Stimulated activated CD8-positive, alpha-beta memory T cell treated with anti-CD3 and anti-CD28 coated beads, Interleukin-2, amount 100 ng/mL, for 48 hours (primary cell): ENCODE data around the gene SGO1.

Experiments
- DNase-seq, 2 donors: peaks; one replicate each; pipeline ENCODE4 v3.0.0-alpha.2; 2020; ENCODE audit warnings: low read depth in 2 of 2

SGO1 gene

DNA sequence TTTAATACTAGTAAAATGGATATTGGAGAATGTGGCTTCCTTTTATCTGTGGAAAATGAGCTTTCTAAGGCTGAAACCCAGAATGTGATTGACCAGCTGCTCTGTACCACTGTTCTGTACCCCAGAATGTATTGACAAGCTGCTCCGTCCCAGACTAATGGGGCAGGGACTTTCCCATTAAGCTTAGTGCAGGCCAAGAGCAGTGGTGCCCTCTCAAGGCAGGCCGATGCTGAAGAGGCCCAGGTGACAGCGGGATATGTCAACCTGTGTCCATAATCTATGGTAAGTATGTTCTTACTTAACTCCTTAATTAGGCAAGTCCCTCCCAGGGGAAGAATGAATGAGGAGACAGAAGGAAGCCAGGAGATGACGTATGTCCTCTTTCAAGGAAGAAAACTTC lies 31.1 kb downstream of the SGO1 start:
- DNase-seq: no peak

DNA sequence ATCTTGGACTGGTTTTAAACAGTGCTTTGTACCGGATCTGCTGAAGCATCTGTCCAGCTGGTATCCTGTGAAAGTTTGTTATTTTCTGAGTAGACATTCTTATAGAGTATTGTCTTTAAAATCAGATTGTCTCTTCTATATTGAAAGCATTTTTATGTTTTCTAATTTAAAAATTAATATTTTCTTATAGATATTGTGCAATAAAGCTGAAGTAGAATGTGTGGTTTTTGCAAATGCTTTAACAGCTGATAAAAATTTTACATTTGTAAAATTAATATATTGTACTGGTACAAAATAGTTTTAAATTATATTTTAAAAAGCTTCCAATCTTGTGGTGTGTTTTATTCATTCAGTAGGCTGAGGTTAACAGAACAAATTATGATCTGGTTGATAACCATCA lies 31.9 kb downstream of the SGO1 start:
- DNase-seq: no peak

DNA sequence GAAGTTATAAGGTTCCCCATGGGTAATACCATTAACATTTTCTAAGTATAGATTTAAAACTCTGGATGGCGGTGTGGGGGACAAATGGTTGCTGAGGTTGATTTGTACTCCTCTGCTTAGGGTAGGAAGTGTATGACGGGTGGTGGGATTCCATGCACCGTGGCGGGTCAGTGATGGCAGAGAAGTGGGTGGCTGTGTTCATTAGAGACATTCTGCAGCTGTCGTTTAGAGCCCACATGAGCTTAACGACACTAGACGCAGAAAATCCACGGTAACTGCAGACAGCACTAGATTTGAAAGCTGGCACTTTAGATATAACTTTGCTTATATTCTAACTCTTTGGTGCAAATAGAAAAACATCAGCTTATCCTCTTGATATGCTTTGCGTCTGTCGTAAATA lies 37.5 kb downstream of the SGO1 start:
- no peak for DNase-seq

DNA sequence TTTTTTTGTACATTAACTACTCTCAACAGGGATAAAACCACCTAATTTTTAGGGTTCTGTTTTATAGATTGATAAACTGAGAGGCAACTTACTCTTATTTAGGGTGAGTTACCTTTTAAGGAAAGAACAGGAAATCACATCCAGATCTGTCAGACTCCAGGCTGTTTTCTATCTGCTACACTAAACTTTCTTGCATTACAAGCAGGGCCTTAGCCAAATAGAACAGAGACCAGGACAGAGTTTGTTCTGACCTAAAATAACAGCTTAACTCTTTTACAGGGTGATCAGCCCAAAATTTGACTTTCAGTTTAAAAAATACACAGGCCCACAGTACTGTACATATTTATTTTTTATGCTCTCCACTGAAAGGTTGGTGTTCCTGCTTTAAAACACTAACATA lies 38.6 kb downstream of the SGO1 start:
- DNase-seq: no peak

DNA sequence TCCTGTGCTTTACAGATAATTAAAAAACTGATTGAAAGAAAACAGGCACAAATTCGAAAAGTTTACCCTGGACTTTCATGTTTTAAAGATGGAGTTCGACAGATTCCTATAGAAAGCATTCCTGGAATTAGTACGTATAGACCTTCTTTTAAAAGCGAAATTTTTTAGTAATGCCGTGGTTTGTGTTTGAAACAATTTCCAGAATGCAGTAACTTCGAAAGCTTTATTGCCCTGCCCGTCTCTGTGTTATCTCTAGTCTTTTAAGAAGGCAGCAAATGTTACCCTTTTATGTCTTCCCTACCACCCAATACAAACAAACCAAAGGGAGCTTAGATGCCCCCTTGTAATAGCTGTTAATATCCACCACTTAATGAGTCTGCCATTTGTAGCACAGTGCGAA lies 39.7 kb downstream of the SGO1 start:
- DNase-seq: no peak

DNA sequence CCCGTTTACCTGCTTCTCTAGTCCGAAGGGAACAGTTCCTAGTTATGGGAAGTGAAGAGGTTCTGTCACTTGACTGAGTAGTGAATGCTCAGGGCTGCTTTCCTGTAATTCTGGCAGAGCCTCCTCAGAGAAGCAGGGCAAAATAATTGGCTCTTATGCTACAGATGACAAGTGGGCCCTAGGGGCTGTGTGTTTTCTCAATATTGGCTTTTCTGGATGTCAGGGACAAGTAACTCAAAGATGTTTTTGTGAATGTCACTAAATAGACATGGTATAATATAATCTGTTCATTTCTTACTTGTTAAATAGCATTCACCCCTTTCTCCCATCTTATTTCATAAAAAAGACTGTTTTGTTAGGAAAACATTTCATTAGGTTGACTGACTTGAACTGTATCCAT lies 40.1 kb downstream of the SGO1 start:
- DNase-seq: no peak

DNA sequence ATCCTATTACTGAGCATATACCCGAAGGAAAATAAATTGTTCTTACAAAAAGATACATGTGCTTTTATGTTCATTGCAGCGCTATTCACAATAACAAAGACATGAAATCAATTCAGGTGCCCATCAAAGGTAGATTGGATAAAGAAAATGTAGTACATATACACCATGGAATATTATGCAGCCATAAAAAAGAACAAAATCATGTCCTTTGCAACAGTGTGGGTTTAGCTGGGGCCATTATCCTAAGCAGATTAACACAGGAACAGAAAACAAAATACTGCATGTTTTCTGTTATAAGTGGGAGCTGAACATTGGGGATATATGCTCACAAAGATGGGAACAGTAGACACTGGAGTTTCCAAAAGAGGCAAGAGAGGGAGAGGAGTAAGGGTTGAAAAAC lies 42.5 kb downstream of the SGO1 start:
- DNase-seq: no peak

DNA sequence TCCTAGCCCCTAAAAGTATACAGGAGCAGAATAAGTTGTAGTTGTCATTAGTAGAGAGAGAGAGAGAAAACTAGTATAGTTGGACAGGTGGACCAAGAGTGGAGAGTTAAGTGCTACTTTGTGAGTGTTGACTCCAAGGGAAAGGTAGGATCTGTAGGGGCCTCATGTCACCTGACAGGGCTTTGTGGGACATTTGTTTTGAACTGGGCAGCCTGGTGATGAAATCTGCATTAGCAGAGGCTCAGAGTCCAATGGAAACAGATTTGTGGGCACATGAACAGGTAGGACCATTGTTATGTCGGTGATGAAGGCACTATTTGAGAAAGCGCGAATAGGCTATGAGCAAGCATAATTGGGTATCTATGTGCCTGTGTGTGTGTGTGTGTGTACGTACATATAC lies 43.5 kb downstream of the SGO1 start:
- DNase-seq: no peak

DNA sequence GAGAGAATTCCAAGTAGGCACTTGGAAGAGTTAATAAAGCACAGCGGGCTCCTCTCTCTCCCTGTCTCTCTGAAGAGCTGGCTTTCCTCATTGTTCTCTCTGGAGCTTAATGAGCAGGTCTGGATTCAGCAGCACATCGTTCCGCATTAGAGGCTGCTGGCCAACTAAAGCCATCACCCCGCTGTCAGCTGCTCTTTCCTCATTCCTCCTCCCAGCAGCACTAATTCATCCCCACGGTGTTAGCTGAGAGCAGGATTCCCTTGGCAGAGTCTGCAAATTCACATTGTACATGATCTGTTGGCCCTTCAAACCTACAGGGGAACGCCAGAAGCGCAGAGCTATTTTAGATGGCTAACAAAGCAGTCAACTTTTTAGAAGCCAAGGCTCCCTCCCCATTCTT lies 44.2 kb downstream of the SGO1 start:
- no peak for DNase-seq

DNA sequence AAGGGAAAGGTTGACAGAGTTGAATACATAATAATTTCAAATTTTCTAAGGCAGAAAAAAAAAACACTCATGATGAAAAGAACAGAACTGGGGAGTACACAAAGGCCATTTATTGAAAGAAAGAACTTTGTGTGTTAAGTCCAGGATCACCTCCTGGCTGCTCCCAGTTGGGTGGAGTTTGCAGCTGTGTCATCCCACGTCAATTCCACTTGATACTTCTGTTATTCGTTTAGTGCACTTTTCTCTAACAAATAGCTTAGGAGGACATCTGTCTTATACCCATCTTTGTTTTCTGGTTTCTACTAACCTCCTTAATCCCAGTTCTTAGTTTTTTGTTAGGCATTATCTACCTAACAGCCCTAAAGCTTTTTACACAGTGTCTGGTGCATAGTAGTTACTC lies 44.7 kb downstream of the SGO1 start:
- no peak for DNase-seq

DNA sequence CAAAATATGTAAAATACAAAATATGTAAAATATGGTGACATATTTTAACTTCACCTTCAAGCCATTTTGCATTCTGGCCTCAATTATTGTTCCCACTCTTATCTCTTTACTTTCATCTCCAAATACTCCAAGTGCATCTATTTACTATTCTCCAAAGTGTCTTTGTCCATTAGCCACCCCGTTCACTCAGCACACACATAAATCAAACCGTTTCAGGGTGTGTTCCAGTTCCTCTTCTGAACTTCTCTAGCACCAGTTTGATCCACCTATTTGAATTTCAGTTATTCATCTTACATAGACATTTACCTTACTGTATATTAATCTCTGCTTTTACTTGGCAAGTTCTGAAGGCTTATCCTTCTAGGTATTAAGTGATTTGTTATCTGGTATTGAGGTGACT lies 45.1 kb downstream of the SGO1 start:
- DNase-seq: no peak

DNA sequence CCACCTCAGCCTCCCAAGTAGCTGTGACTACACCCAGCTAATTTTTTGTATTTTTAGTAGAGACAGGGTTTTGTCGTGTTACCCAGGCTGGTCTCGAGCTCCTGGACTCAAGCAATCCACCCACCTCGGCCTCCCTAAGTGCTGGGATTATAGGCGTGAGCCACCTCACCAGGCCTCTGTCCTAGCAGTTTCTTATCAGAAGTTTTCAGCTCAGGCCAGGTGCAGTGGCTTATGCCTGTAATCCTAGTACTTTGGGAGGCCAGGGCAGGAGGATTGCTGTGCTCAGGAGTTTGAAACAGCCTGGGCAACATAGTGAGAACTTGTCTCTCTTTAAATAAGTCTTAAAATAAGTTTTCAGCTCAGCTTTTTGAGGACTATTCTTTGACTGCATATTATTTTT lies 48.4 kb downstream of the SGO1 start:
- no peak for DNase-seq

DNA sequence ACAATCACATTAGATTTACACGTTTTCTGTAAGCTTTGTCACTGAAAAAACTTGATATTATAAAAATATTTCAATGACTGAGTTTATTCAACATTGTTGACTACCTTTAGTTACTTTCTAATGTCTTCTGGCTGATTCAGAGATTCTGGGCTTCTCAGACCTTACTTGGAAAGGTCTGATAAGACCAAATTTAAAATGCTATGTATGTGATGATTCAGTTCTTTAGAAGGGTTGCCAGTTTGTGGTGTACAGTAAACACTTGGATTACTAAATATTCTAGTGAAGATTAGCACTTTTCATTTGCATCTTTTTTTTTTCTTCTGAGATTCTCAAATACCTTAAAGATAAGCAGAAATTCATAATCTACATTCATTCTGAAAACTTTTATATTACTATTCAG lies 49.8 kb downstream of the SGO1 start:
- DNase-seq: no peak

DNA sequence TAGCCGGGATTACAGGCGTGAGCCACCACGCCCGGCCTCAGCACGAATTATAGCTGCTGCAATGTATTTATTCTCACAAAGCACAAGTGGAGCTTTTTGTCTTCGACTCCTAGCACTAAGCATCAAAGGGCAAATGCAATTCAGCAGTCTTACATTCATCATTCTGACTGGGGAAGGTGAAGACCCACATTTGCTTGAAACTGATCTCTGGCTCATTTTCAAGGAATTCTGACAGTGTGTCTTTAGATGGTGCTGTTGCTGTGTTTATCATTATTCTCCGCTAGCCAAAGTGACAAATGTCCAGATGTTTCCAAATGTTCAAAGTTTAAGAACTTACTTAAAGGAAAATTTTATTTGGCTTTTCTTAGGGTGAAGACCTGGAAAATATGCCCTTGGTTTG lies 55.9 kb downstream of the SGO1 start:
- DNase-seq: no peak

DNA sequence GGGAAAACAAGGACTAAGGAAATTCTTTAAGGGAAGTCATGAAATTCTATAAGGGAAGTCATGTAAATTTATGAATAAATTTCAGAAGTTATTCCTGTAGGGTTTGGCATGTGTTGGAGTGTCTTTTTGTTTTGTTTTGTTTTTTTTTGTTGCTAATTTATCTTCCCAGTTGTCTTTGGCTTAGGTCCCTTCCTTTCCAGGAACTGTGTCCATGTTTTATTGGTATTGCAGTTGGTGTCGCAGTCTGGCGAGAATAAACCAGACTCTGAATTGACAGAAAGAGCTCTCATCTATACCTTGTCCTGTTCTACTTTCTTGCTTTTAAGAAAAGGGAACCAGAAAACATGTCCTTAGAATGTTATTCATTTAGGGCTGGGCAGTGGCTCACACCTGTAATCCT lies 57.6 kb downstream of the SGO1 start:
- no peak for DNase-seq

DNA sequence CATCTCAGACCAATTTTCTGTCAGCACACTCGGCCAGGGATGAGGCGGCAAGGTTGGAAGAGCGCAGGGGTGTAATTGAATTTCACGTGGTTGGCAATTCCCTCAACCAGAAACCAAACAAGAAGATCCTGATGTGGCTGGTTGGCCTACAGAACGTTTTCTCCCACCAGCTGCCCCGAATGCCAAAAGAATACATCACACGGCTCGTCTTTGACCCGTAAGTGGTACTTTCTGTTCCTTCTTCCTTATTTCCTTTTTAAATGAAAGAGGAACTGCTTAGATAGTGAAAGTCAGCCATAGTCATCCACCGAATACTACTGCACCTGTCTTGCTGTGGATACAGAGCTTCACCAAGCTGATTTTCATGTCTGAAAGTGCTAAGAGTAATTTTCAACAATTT lies 60.1 kb downstream of the SGO1 start:
- no peak for DNase-seq

DNA sequence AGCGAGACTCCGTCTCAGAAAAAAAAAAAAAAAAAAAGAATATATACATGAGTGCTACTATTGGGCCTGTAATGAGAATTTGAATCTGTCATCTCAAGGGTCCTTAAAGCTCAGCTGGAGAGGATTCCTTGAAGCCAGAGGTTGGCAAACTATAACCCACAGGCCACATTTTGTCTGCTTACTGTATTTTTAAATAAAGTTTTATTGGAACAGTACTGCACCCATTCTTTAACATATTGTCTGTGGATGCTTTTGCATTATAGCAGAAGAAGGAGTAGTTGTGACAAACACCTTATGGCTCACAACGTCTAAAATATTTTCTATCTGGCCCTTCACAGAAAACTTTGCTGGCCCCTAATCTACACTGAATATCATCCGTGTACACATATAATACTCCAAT lies 60.7 kb downstream of the SGO1 start:
- no peak for DNase-seq

DNA sequence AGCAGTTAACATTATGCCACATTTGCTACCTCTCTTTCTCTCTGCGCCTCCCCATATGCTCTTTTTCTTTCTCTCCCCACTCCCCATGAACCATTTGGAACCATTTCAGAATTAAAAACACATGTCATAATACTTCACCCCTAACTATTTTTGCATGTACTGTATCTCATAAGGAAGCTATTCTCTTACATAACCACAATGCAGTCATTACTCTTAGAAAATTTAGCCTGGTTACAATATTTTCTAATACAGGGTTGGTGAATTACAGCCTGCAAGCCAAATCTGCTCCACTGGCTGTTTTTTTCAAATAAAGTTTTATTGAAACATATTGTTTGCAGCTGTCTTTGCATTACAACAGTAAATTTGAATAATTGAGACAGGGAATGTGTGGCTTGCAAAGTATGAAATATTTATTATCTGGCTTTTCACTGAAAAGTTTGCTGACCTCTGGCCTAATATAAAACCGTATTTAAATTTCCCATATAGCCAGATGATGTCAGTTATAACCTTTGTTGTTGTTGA lies 62.8 kb downstream of the SGO1 start:
- DNase-seq: no peak

DNA sequence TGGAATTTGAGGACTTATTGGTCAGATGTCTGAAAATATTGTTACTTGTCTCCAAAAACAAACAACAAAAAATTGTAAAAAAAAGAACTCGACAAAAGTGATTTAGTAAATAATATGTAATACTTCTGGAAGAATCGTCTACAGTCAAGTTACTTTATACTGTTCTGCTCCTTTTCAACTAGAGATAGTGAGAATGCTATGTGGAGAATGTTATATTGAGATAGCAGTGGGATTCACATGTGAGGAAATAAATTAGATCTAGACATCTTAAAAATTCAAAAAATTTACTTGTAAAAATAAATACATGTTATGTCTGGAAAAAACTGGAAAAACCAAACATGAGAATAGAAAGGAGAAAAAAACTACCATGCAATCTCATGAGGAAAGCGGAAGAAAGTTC lies 64.9 kb downstream of the SGO1 start:
- DNase-seq: no peak
